GM12801 (cell line): Measurements from ENCODE around the gene UBE2D2.

Experiments used
- TF ChIP-seq, protein P1 (sequence below): IDR thresholded peaks from one replicate; pipeline ENCODE4 v1.5.1; 2011; ENCODE audit warnings: control low read depth; ENCODE audit not compliant: insufficient read length; ENCODE audit errors: extremely low read depth

UBE2D2 gene

GRCh38 chr5:139638736-139639618, 77.8 kb downstream of the UBE2D2 start:
- TF ChIP-seq, protein P1, sequence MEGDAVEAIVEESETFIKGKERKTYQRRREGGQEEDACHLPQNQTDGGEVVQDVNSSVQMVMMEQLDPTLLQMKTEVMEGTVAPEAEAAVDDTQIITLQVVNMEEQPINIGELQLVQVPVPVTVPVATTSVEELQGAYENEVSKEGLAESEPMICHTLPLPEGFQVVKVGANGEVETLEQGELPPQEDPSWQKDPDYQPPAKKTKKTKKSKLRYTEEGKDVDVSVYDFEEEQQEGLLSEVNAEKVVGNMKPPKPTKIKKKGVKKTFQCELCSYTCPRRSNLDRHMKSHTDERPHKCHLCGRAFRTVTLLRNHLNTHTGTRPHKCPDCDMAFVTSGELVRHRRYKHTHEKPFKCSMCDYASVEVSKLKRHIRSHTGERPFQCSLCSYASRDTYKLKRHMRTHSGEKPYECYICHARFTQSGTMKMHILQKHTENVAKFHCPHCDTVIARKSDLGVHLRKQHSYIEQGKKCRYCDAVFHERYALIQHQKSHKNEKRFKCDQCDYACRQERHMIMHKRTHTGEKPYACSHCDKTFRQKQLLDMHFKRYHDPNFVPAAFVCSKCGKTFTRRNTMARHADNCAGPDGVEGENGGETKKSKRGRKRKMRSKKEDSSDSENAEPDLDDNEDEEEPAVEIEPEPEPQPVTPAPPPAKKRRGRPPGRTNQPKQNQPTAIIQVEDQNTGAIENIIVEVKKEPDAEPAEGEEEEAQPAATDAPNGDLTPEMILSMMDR, result no peak

DNA sequence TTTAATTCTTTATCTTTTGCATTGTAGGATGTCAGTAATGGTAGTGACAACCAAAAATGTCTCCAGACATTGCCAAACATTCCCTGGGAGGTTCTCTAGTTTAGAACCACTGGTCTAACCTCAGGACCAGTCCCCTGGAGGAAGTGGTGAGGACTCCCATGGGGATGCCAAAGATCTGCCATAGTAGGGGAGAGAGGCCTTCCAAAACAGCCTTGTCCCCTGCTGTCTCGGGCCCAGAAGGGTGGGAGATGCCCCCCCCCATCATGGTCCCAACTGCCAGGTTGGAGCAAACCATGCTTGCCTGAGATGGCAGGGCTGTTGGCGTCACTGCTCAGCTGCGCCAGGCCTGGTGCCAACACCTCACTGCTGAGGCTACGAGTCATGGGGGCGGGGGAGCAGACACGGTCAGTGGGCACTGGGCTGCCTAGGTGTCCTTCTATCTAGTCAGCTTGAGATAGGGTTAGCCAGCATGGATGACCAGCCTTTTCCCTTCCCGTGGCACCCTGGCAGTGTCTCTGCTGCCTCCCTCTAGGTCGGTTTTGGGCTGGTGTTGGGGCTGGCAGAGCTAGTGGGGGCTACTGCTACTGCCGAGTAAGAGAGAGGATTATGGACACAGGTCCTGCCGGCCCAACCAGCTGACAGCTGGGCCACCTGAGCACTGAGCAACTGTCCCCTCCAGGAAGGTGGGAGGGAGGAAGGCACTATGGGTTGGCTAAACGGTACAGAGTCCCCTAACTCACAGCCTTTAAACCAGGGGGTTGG, 78.7 kb downstream of the UBE2D2 start:
- TF ChIP-seq, protein P1, result no peak

- TF ChIP-seq, protein P1, result no peak
Measured at GRCh38 chr5:139640421-139641115, 79.4 kb downstream of the UBE2D2 start.

- TF ChIP-seq, protein P1, result no peak
Measured at GRCh38 chr5:139641116-139642080, 80.3 kb downstream of the UBE2D2 start.

- TF ChIP-seq, protein P1, result no peak
Measured at GRCh38 chr5:139642213-139642612, 81.1 kb downstream of the UBE2D2 start.

DNA sequence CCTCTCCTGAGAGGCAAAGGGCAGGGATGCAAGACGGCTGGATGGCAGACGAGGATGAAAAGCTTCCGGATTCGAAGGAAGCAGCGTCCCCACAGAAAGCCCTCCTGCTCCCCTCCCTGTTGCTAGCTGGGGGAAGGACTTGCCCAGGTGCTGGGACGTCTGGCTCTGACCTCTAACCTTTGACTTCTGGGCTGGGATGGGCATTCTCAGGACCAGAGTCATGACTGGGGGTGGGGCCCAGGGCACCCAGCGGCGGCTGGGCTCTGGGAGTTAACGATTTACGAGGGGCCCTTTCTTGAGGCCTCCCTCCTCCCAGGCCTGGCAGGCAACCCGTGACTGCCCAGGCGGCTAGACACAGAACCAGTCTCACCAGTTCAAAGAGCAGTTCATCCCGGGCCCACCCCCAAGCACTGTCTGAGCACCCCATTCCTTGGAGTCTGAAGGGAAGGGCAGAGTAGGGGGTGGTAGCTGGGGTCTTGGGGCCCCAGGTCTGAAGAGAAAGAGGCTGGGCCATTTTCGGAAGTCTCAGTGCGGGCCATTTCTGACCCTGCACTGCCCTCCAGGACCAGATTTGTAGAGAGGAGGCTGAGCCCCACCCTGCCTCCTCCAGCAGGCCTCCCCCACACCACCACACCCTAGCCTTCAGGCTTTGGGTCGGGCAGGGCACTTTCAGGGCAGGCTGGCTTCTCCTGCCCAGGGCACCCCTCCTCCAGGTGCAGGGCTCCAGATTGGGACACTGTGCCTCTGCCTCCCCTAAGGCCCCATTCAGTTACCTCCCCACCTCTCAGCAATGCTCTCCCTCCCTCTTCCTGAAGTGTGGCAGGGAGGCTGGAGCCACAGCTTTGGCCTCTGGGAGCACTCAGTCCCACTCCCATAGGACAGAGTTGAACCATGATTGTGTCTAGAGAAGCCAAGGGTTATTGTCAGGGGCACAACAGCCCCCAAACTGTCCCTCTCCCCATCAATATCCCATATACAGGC, 82.0 kb downstream of the UBE2D2 start:
- TF ChIP-seq, protein P1, result no peak
